Midbrain (tissue), 1 donor: ENCODE measurements around the gene UPK3A.
"Not testable (repeated sequence)": the region's sequence is repeated elsewhere in the genome, so short reads cannot be mapped to it uniquely, and the experiment has no call there.

Experiments
- DNase-seq: peaks from one replicate; lab custom pipeline; 2025; lab: John Stamatoyannopoulos, UW

UPK3A gene

DNA sequence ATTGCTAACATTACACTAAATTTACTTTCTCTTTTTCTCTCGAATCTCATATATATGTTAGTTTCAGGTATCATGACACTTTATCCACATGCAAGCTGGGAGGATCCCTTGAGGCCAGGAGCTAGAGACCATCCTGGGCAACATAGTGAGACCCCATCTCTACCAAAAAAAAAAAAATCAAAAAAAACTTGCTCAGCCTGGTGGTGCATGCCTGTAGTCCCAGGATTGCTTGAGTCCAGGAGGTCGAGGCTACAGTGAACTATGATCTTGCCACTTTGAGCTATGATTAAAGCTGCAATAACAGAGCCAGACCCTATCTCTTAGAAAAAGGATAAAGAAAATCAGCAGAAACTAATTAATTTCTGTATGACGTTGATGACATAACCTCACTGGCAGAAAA is 3.7 kb upstream of the UPK3A start:
- no peak for DNase-seq

DNA sequence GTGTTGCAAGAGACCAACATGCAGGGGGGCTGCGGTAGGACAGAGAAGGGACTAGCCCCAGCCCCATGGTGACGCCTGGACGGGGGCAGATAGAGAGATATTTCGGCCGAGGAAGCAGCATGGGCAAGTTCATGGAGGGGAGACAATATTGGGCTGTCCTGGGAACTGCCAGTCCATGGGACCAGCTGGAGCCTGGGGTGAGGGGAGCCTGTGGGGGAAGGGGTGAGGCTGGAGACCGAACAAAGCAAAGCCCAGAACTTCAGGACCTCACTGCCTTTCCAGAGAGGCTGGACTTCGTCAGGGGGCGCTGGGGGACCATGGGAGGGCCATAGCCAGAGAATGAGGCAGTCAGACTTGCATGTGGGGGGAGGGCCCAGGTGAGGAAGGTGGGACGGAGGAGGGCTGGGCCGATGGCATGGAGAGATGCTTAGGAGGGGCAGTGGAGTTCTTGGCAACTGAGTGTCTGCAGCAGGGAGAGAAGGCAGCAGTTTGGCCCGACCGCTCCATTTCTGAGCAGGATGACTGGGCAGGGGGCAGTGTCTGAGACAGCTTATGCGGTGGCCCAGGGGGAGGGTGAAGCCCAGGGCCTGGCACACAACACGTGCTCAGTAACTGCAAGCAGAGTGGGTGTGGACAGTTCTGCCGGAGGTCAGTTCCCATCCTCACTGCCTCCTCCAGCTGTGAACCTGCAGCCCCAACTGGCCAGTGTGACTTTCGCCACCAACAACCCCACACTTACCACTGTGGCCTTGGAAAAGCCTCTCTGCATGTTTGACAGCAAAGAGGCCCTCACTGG is 712 bp downstream of the UPK3A start:
- DNase-seq, result no peak

DNA sequence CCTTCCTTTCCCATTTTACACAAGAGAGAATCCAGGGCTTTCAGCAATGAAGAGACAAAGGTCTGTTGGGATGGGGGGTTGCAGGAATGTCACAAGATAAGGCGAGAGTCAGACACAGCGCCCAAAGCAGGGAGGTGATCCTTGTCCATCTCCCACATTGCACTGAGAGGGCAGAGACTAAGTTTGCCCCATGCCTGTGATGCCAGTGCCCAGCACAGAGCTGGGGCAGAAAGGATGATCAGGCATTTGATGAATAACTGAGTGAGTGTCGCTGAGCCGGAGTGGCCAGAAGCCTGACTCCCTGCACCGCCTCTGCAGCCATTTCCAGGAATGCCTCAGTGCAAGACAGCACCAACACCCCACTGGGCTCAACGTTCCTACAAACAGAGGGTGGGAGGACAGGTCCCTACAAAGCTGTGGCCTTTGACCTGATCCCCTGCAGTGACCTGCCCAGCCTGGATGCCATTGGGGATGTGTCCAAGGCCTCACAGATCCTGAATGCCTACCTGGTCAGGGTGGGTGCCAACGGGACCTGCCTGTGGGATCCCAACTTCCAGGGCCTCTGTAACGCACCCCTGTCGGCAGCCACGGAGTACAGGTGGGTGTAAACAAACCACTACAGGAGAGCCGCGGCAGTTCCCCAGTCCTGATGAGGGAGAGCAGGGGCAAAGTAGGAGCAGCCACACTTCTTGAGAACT is 2.3 kb downstream of the UPK3A start:
- no peak for DNase-seq

DNA sequence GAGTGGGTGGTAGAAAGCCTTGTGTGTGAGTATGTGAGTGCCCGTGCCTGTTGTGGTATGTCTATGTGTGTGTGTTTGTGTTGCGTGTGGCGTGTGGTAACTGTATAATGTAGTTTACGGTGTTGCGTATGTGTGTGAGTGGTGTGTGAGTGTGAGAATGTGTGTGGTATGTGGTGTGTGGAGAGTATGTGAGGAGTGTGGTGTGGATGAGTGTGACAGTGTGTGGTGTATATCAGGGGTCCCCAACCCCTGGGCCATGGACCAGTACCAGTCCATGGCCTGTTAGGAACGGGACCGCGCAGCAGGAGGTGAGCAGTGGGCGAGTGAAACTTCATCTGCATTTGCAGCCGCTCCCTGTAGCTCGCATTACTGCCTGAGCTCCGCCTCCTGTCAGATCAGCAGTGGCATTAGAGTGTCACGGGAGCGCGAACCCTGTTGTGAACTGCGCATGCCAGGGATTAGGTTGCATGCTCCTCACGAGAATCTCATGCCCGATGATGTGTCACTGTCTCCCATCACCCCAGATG is 5.7 kb downstream of the UPK3A start:
- DNase-seq, result no peak

DNA sequence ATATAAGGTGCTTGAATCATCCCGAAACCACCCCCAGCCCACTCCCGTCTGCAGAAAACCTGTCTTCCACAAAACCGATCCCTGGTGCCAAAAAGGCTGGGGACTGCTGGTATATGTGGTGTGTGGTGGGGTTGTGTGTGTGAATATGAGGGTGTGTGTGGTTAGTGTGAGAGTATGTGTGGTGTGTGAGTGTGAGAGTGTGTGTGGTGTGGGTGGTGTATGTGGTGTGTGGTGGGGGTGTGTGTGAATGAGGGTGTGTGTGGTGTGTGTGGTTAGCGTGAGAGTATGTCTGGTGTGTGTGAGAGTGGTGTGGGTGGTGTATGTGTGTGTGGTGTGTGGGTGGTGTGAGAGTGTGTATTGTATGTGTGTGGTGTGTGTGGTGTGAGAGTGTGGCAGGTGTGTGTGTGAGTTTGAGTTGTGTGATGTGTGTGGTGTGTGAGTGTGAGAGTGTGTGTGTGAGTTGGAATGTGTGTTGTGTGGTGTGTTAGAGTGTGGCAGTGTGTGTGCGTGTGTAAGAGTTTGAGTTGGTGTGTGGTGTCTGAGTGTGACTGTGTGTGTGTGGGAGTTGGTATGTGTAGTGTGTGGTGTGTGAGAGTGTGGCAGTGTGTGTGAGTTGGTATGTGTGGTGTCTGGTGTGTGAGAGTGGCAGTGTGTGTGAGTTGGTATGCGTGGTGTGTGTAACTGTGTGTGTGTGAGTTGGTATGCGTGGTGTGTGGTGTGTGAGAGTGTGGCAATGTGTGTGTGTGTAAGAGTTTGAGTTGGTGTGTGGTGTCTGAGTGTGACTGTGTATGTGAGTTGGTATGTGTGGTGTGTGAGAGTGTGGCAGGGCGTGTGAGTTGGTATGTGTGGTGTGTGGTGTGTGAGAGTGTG is 6.5 kb downstream of the UPK3A start:
- DNase-seq, result no peak

DNA sequence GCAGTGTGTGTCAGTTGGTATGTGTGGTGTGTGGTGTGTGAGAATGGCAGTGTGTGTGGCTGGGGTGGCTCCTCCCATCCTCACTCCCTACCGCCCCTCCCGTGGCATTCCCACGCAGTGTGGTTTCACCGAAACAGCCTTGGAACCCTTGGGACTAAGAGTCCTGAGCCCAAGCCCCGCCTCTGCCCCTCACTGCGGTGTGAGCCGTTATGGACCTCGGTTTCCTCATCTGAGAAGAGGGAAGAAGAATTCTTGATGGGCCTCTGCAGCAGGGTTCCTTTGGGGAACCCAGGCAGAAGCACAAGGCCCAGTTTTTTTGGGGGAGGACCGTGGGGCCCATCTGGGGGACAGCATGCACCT is 7.2 kb downstream of the UPK3A start:
- DNase-seq, result no peak

DNA sequence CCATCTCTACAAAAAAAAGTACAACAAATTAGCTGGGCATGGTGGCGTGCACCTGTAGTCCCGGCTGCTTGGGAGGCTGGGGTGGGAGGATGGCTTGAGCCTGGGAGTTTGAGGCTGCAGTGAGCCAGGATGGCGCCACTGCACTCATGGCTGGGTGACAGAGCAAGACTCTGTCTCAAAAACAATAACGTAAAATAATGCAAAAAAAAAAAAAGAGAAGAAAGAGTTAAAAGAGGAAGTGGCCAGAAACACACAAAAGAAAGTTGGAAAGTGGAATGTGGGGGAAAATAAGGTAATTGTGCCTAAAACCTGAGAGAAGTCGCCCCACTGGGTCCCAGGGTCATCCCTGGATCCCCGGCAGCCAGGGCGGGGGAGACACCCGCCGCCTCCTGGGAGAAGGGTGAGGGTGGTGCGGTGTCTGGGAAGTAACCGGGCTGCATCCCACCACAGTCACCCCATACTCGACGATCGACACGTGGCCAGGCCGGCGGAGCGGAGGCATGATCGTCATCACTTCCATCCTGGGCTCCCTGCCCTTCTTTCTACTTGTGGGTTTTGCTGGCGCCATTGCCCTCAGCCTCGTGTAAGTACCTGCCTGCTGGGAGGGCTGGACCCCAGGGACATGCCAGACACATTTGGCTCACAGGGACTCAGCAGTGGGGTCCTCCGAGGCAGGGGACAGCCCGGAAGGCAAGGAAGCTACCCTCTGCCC is 8.1 kb downstream of the UPK3A start:
- DNase-seq, result no peak

DNA sequence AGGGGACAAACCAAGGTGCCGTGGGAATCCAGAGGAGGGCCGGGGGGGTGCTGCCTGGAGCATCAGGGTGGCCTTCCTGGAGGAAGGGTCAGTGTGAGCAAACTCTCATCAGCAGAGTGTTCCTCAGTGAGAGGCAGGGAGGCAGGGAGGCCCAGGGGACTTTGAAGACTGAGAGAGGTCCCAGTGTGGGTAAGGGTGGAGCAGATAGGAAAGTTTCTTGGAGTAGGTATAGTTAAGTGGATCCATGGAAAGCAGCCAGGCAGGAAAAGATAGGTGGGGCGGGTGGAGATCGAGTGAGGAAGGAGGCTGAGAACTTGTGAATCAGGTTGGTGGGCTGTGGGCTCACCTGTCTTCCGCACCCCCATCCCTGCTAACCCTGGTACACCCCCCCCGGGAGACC is 9.3 kb downstream of the UPK3A start:
- no peak for DNase-seq

DNA sequence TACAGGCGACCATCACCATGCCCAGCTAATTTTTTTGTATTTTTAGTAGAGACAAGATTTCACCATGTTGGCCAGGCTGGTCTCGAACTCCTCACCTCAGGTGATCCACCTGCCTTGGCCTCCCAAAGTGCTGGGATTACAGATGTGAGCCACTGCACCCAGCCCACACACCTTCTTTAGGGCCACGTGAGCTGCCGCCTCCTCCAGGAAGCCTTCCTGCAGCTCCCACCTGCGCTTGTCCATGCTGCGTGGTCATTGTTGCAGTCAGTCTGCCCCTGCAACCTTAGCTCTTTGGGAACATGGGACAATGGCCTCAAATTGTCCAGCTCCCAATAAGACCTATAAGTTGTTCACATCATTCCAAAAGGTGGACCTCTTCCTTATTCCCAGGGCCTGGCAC is 10.3 kb downstream of the UPK3A start:
- DNase-seq, result not testable (repeated sequence)

DNA sequence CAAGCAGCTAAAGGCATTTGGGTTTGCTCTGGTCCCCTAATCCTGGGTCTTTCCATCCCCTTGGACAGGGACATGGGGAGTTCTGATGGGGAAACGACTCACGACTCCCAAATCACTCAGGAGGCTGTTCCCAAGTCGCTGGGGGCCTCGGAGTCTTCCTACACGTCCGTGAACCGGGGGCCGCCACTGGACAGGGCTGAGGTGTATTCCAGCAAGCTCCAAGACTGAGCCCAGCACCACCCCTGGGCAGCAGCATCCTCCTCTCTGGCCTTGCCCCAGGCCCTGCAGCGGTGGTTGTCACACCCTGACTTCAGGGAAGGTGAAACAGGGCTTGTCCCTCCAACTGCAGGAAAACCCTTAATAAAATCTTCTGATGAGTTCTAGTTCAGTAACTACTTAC is 10.7 kb downstream of the UPK3A start:
- DNase-seq, result no peak

DNA sequence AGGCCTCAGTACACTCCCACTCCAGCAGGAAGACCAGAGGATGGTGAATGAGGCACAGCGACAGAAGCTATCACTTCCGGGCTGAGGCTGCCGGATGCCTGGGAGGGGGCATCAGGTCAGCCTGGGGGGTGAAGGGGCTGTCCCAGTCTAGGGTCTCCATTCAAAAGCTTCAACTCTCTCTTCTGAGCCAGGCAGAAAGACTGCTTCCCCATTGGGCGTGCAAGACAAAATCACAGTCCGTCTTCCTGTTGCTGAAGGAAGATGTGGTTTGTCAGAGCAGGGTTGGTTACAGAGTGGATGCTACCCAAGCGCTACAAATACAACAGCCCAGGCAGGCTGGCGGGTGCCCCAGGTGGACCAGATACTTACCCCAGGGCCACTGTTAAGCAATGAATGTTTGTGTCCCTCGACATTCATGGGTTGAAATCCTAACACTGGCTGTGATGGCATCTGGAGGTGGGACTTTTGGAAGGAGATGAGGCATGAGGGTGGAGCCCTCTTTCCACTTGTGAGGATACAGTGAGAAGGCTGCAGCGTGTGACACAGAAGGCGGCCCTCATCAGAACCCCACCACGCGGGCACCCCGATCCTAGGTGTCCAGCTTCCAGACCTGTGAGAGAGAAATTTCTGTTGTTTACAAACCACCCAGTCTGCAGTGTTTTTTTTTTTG is 12.0 kb downstream of the UPK3A start:
- DNase-seq, result no peak

DNA sequence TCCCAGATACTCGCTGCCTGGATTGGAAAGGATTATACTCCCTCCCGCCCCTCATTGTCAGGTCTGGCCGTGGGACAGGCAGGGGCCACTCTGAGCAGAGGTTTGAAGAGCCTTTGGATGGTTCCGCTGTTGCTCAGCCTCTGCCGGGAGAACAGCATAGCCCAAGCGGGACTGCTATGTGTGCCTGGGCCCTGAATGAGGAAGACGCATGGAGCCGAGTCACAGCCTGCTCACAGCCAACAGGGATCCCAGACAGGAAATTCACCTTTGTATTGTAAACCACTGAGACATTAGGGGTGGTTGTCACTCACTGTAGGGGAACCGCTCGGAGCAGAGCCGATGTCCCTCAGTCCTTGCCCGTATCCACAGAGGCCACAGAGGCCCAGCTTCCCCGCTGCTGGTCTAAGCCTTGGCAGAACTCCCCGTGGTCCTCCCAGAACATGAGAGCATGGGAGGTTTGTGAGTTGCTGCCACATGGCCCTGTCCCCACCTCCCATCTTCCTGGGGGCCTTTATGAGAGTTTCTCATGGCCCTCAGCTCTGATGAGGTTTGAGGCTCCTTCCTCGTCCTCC is 14.3 kb downstream of the UPK3A start:
- no peak for DNase-seq

DNA sequence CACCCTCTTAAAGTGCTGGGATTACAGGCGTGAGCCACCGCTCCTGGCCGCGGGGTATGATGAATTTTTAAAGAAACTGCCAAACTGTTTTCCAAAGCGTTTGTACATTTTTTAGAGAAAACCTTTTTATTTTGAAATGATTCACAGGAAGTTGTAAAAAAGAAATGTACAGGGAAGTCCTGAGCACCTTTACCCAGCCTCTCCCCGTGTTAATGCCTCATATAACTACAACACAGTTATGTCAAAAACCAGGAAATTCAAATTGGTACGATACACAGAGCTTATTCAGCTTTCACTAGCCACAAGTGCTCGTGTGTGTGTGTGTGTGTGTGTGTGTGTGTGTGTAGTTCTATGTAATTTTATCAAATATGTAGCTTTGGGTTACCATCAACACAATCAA is 18.0 kb downstream of the UPK3A start:
- no peak for DNase-seq

DNA sequence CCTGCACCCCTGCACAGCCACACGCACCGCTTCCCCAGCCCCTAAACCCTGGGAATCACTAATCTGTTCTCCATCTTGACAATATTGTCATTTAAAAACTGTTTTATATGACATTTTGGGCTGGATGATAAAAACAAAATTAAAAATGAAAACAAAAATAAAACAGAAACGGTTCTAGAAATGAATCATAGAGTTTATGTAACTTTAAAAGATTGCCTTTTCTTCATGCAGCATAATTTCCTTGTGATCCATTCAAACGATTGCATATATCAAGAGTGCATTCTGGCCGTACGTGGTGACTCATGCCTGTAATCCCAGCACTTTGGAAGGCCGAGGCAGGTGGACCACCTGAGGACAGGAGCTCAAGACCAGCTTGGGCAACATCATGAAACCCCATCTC is 18.4 kb downstream of the UPK3A start:
- no peak for DNase-seq

DNA sequence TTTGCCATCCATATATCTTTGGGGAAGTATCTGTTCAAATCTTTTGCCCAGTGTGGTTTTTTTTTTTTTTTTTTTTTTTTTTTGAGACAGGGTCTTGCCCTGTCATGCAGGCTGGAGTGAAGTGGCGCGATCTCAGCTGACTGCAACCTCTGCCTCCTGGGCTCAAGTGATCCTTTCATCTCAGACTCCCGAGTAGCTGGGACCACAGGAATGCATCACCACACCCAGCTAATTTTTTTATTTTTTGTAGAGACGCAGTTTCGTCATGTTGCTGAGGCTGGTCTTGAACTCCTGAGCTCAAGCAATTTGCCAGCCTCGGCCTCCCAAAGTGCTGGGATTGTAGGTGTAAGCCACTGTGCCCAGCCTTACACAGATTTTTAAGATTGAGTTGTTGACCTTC is 20.2 kb downstream of the UPK3A start:
- DNase-seq, result no peak

DNA sequence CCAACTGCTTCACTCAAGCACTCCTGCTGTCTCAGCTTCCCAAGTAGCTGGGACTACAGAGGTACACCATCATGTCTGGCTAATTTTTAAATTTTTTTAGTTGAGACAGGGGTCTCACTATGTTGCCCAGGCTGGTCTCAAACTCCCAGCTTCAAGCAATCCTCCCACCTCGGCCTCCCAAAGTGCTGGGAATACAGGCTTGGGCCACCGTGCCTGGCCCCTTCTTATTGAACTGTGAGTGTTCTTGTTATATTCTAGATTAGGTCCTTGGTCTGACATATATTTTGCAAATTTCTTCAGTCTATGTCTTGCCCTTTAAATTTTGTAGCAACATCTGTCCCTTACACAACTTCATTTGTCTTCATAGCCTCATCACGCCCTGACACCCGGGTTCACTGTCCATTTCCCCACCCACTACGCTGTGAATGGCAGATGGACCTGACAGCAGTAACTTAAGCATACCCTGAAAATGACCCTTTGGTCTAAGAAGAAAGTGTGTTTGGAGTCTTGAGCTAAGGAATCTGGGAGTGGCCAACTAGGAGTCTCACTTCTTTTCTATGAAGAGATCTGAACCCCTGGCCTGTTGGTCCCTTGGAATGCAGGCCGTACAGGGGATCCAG is 20.8 kb downstream of the UPK3A start:
- DNase-seq, result no peak

DNA sequence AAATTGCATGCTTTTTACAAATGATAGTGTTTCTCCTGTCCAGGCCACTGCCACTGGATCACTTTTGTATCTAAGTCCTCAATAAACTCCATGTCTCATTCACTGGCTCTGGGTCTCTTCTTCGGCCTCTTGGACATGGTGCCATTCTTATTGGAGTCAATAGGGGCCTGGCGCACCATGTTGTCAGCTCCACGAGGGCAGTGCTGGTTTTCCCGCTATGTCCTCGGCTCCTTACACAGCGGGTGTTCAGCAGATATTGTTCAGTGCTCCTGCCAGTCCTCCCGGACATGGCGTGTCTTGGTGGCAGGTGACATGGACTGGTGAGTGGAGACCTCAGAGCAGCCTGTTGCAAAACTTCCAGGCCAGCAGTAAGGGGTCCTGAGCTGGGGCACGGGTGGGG is 21.4 kb downstream of the UPK3A start:
- no peak for DNase-seq

DNA sequence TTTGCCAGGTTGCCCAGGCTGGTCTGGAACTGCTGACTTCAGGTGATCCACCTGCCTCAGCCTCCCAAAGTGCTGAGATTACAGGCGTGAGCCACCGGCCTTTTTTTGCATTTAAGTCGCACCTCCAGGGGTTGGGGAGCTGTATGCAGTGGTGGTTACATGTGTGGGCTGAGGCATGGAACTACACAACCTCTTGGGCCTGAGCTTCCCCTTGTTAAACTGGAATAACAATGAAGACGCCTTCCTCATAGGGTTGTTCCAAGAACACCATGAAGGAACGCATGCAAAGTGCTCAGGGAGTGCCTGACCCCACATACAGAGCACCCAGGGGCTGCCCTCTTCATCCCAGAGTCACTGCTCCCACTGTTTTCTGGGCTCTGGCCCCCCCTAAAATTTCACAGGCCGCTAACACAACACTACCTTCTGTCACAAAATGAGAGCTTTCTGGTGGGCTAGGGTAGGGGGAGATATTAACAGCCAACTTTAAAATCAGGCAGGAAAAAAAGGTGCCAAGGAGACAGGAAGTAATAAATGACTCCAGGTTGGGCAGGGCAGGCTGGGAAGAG is 23.7 kb downstream of the UPK3A start:
- DNase-seq, result no peak

DNA sequence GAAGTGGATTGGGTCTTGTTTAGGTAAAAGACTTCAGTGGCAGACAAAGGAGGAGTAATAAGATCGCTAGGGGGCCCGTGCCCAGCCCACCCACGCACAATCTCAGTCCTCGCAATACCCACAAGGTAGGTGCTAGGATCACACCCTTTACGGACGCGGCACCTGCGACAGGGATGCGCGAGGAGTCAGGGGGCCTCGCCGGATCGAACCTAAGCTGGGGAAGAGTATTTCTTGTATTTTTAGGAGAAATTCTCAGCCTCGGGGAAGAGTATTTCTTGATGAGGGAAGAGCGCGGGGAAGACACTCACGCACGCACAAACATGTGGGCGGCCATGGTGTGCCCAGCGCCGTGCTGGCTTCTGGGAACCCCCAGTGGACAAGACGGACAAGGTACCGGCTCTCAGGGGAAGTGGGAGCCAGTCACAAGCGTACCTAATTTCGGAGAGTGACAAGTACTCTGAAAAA is 24.2 kb downstream of the UPK3A start:
- DNase-seq, result no peak
